Endothelial cell of umbilical vein (primary cell): Measurements from ENCODE around the gene CACNG4. TPM values are rescaled to one million over a fixed set of nuclear protein-coding genes. Genes with fewer than 3 reads are reported as not detected.

Experiments
- BruUV-seq: library from RNA; stranded (reverse); fragments of 400-500 nt; replicated peaks from 2 replicates; lab custom pipeline; 2021; lab: Mats Ljungman, UMichigan
- CTCF ChIA-PET: fragments of 300-600, 350-600 bp; sonication (Branson Sonifier 250); formaldehyde crosslinking; loops from one replicate; lab custom pipeline; 2021; ENCODE audit warnings: antibody characterized with exemption, inconsistent platforms; lab: Charles Lee
- POLR2A ChIA-PET: fragments of 300-600, 350-600 bp; sonication (Branson Sonifier 250); formaldehyde crosslinking; loops from one replicate; lab custom pipeline; 2021; ENCODE audit warnings: antibody characterized with exemption, inconsistent platforms; lab: Charles Lee
- DNase-seq: peaks from one replicate; pipeline ENCODE4 v3.0.0-alpha.2; 2011; ENCODE audit warnings: low read depth, low spot score
- FAIRE-seq: peaks from 2 replicates; lab custom pipeline; 2011; peaks lifted over from hg19 to GRCh38; lab: Jason Lieb, UNC
- H2AFZ ChIP-seq: 2 replicates; pipeline ENCODE4 v1.6.0; 2012; ENCODE audit warnings: low read depth, low read length, control low read depth, inconsistent platforms
- H3K27ac ChIP-seq: 2 replicates; pipeline ENCODE4 v1.5.1; 2011; ENCODE audit warnings: low read depth, mild to moderate bottlenecking, control low read depth, low read length, moderate library complexity; ENCODE audit not compliant: insufficient read depth
- H3K27me3 ChIP-seq, 2 experiments: 2 replicates each; pipeline versions ENCODE4 v1.6.0 to v1.6.1; 2011; ENCODE audit warnings: low read length in 2 of 2, mixed read lengths in 1 of 2; ENCODE audit not compliant: control insufficient read depth in 2 of 2, insufficient read depth in 2 of 2
- H3K36me3 ChIP-seq, 2 experiments: 2 replicates in 1 of 2; 3 replicates in 1 of 2; pipeline ENCODE4 v1.5.1; 2011; ENCODE audit warnings: low read length in 2 of 2, mild to moderate bottlenecking in 1 of 2, moderate library complexity in 1 of 2; ENCODE audit not compliant: control insufficient read depth in 2 of 2, insufficient read depth in 2 of 2; ENCODE audit errors: extremely low read depth in 1 of 2
- H3K4me1 ChIP-seq: 3 replicates; pipeline ENCODE4 v1.5.1; 2011; ENCODE audit warnings: mild to moderate bottlenecking, low read length; ENCODE audit not compliant: control insufficient read depth, insufficient read depth; ENCODE audit errors: extremely low read depth
- H3K4me2 ChIP-seq: 2 replicates; pipeline ENCODE4 v1.6.1; 2011; ENCODE audit warnings: low read length, control low read depth, mixed read lengths; ENCODE audit not compliant: insufficient read depth
- H3K4me3 ChIP-seq, 3 experiments: fragments of 200-600 bp in 1 of 3; sonication (generic), shearing (Covaris generic) in 1 of 3; replicated peaks in 1 of 3; 2 replicates each; pipeline ENCODE4 v1.5.1; 2011 to 2016; ENCODE audit warnings: control low read depth in 3 of 3, low read length in 3 of 3, mild to moderate bottlenecking in 2 of 3, inconsistent platforms in 1 of 3, low read depth in 1 of 3, moderate library complexity in 1 of 3; ENCODE audit not compliant: insufficient read depth in 1 of 3
- H3K79me2 ChIP-seq: 2 replicates; pipeline ENCODE4 v1.6.0; 2012; ENCODE audit warnings: low read length, inconsistent platforms; ENCODE audit not compliant: control insufficient read depth, insufficient read depth
- H3K9ac ChIP-seq: replicated peaks from 2 replicates; pipeline ENCODE3; 2011; ENCODE audit warnings: low read length, control low read depth; ENCODE audit not compliant: insufficient read depth; ENCODE audit errors: extremely low read depth
- H3K9me1 ChIP-seq: replicated peaks from 3 replicates; pipeline ENCODE4 v1.6.0; 2011; ENCODE audit warnings: mild to moderate bottlenecking, low read length; ENCODE audit not compliant: control insufficient read depth, insufficient read depth; ENCODE audit errors: extremely low read depth
- H3K9me3 ChIP-seq: replicated peaks from 2 replicates; pipeline ENCODE4 v1.5.1; 2012; ENCODE audit warnings: low read length, inconsistent platforms; ENCODE audit not compliant: control insufficient read depth, insufficient read depth
- H4K20me1 ChIP-seq: replicated peaks from 2 replicates; pipeline ENCODE3; 2011; ENCODE audit warnings: mild to moderate bottlenecking, low read length; ENCODE audit not compliant: control insufficient read depth, insufficient read depth; ENCODE audit errors: extremely low read depth
- CTCF ChIP-seq, 2 donors: IDR thresholded peaks; 1 replicate in 1 of 2; 2 replicates in 1 of 2; pipeline ENCODE4 v1.5.1; 2011; ENCODE audit warnings: low read length in 2 of 2, mild to moderate bottlenecking in 2 of 2, moderate library complexity in 2 of 2, control low read depth in 1 of 2, inconsistent platforms in 1 of 2, low read depth in 1 of 2; ENCODE audit not compliant: insufficient read depth in 1 of 2; ENCODE audit errors: extremely low read depth in 1 of 2
- EZH2 ChIP-seq: IDR thresholded peaks from 2 replicates; pipeline ENCODE4 v1.6.1; 2012; ENCODE audit warnings: borderline replicate concordance, low read depth, mild to moderate bottlenecking, moderate library complexity, low read length, inconsistent platforms; ENCODE audit not compliant: severe bottlenecking
- FOS ChIP-seq: IDR thresholded peaks from 2 replicates; pipeline ENCODE4 v1.6.1; 2011; ENCODE audit warnings: mild to moderate bottlenecking, low read length, moderate library complexity, borderline replicate concordance; ENCODE audit not compliant: insufficient read depth
- GATA2 ChIP-seq: IDR thresholded peaks from 2 replicates; pipeline ENCODE4 v1.7.0; 2011; ENCODE audit warnings: low read depth, mild to moderate bottlenecking, moderate library complexity, mixed read lengths, low read length; ENCODE audit not compliant: insufficient read length, insufficient read depth
- JUN ChIP-seq: IDR thresholded peaks from 2 replicates; pipeline ENCODE4 v1.6.1; 2011; ENCODE audit warnings: borderline replicate concordance, low read depth; ENCODE audit not compliant: insufficient read length, insufficient read depth
- MAX ChIP-seq: IDR thresholded peaks from 2 replicates; pipeline ENCODE4 v1.6.1; 2011; ENCODE audit not compliant: insufficient read depth, insufficient read length
- MYC ChIP-seq: IDR thresholded peaks from one replicate; pipeline ENCODE4 v1.6.1; 2011; ENCODE audit warnings: mild to moderate bottlenecking, low read depth, low read length
- POLR2A ChIP-seq: IDR thresholded peaks from 2 replicates; pipeline ENCODE4 v1.6.1; 2012; ENCODE audit warnings: low read depth, mild to moderate bottlenecking, control low read depth, low read length
- POLR2AphosphoS5 ChIP-seq: IDR thresholded peaks from 2 replicates; pipeline ENCODE4 v1.6.1; 2012; ENCODE audit warnings: low read depth, mild to moderate bottlenecking, control low read depth, low read length, moderate library complexity; ENCODE audit not compliant: insufficient read depth
- dilution Hi-C: fragments of 300-500 bp; cut with MboI; formaldehyde crosslinking; loops from one replicate; pipeline ENCODE4 v1.15.0; 2019; ENCODE audit warnings: low sequenced_read_pairs; ENCODE audit not compliant: extremely low pct_ligation_motif_present
- intact Hi-C: fragments of 100-400 bp; cut with micrococcal nuclease; formaldehyde crosslinking; loops from one replicate; pipeline ENCODE4 v1.10.0; 2022
- polyA plus RNA-seq, 4 experiments: library from polyadenylated mRNA; depleted of rRNA in 3 of 4; stranded (reverse) in 3 of 4; unstranded in 1 of 4; fragments of >200 nt; gene quantifications; 2 replicates each; pipeline versions ENCODE4 v1.2.1 to v1.2.3, GENCODE V29; 2011 to 2012; ENCODE audit warnings: missing spikeins in 1 of 4
- total RNA-seq: library from RNA; stranded (reverse); gene quantifications from 2 replicates; pipeline ENCODE4 v1.2.3, GENCODE V29; 2021

The CACNG4 gene
- total and polyA plus RNA-seq, 2 donors (not counting 3 experiments of a cell fraction or from before 2014, with no cell fraction given): not detected

- peaks cover 16% of the 10 kb centered on the region in 2 experiments for H3K27me3 ChIP-seq
- no peaks in the 10 kb centered on the region for H3K4me1 ChIP-seq
- intact Hi-C loops (no loop called here), dilution Hi-C loops (no loop called here)
- CTCF ChIA-PET: interaction anchor here (1.0 kb wide), 1 partner anchor 216 kb away, joined by 3 read pairs; no protein-coding TSS in a partner anchor
- H2AFZ ChIP-seq: no peak overlapping the region
- no peak overlapping the region for H3K4me2 ChIP-seq
- no peak overlapping the region for H3K9ac ChIP-seq
- BruUV-seq: no TSS peak
- no peaks in the 10 kb centered on the region for H3K9me3 ChIP-seq
- no peak overlapping the region for H3K4me3 ChIP-seq
- H3K36me3 ChIP-seq: no peaks in the 10 kb centered on the region
- TF ChIP-seq CTCF (IDR thresholded peaks at IDR 0.05; ENCODE audit: extremely low read depth in 1 of 2, insufficient read depth in 1 of 2, low read depth in 1 of 2, low read length in 2 of 2) (no peak), JUN (no peak), GATA2 (no peak), FOS (no peak), EZH2 (no peak), POLR2AphosphoS5 (no peak), POLR2A (no peak), MYC (no peak), MAX (no peak)
- H3K79me2 ChIP-seq: no peaks in the 10 kb centered on the region
- H4K20me1 ChIP-seq: no peaks in the 10 kb centered on the region
- H3K27ac ChIP-seq: no peak overlapping the region
- no peak for FAIRE-seq
- no peak for DNase-seq
- H3K9me1 ChIP-seq: no peaks in the 10 kb centered on the region
- POLR2A ChIA-PET: no interaction called here
Observed at GRCh38 chr17:66943484-66943883, 21.0 kb upstream of the CACNG4 start.
